K562 (cell line): ENCODE measurements around the gene TREM1. TPM values are rescaled to one million over a fixed set of nuclear protein-coding genes. Genes with fewer than 3 reads are reported as not detected.
A peak's percentile ranks its signal among the peaks of the same experiment; 100 is the strongest.

Experiments
- ARID2 ChIP-seq: fragments of 450-650 bp; IDR thresholded peaks from 2 replicates; pipeline ENCODE4 v1.6.1; 2017; ENCODE audit warnings: antibody characterized with exemption, mild to moderate bottlenecking
- ARID4B ChIP-seq: sonication (generic); formaldehyde crosslinking; IDR thresholded peaks from 2 replicates; pipeline ENCODE4 v1.8.0; 2022; ENCODE audit warnings: mild to moderate bottlenecking, missing genetic modification reagents
- GATAD2B ChIP-seq: fragments of 450-650 bp; IDR thresholded peaks from 2 replicates; pipeline ENCODE4 v1.6.1; 2017; ENCODE audit warnings: mild to moderate bottlenecking, borderline replicate concordance
- GMEB1 ChIP-seq: fragments of 250-450 bp; sonication (Bioruptor Pico); IDR thresholded peaks from 2 replicates; pipeline ENCODE4 v1.4.0; 2020; ENCODE audit warnings: mild to moderate bottlenecking
- ILF3 ChIP-seq: fragments of 450-650 bp; IDR thresholded peaks from 2 replicates; pipeline ENCODE4 v1.6.1; 2018; ENCODE audit warnings: antibody characterized with exemption, mild to moderate bottlenecking, moderate library complexity, borderline replicate concordance
- MEF2A ChIP-seq: IDR thresholded peaks from 2 replicates; pipeline ENCODE4 v1.6.1; 2011; ENCODE audit warnings: low read depth, mild to moderate bottlenecking, low read length, moderate library complexity; ENCODE audit not compliant: control insufficient read depth
- NFRKB ChIP-seq: fragments of 450-650 bp; IDR thresholded peaks from 2 replicates; pipeline ENCODE4 v1.6.1; 2016; ENCODE audit warnings: low read depth
- PCBP1 ChIP-seq: fragments of 200-400 bp; formaldehyde crosslinking; IDR thresholded peaks from 2 replicates; pipeline ENCODE4 v1.6.1; 2018; ENCODE audit warnings: mild to moderate bottlenecking, low read depth, low read length; ENCODE audit not compliant: poor library complexity, severe bottlenecking
- PHTF2 ChIP-seq: fragments of 250-450 bp; sonication (Bioruptor Pico); IDR thresholded peaks from 2 replicates; pipeline ENCODE4 v1.5.0; 2021; ENCODE audit warnings: mild to moderate bottlenecking
- RBM25 ChIP-seq: fragments of 200-400 bp; formaldehyde crosslinking; IDR thresholded peaks from 2 replicates; pipeline ENCODE4 v1.6.1; 2018; ENCODE audit warnings: low read length, low read depth, moderate library complexity; ENCODE audit not compliant: severe bottlenecking
- RHOXF2B ChIP-seq: fragments of 250-450 bp; sonication (Bioruptor Pico); conservative IDR thresholded peaks from 2 replicates; pipeline ENCODE4 v1.5.1; 2021
- SMAD2 ChIP-seq: fragments of 150-350 bp; IDR thresholded peaks from 2 replicates; pipeline ENCODE4 v1.6.1; 2014; ENCODE audit warnings: low read depth, mild to moderate bottlenecking, low read length
- SNIP1 ChIP-seq: fragments of 450-650 bp; IDR thresholded peaks from 2 replicates; pipeline ENCODE4 v1.7.1; 2017; ENCODE audit warnings: low read depth, mild to moderate bottlenecking
- SRSF1 ChIP-seq: fragments of 200-400 bp; formaldehyde crosslinking; IDR thresholded peaks from 2 replicates; pipeline ENCODE4 v1.6.1; 2017; ENCODE audit warnings: mild to moderate bottlenecking, low read depth, low read length, moderate library complexity
- ZFX ChIP-seq: sonication (generic); formaldehyde crosslinking; IDR thresholded peaks from 2 replicates; pipeline ENCODE4 v1.8.0; 2022; ENCODE audit warnings: mild to moderate bottlenecking, missing genetic modification reagents, moderate library complexity
- ZNF124 ChIP-seq: sonication (generic); formaldehyde crosslinking; IDR thresholded peaks from 2 replicates; pipeline ENCODE4 v1.8.1; 2022; ENCODE audit warnings: missing genetic modification reagents
- ZNF436 ChIP-seq: fragments of 250-450, 450-650 bp; sonication (Bioruptor Pico); formaldehyde crosslinking; IDR thresholded peaks from 2 replicates; pipeline ENCODE4 v1.7.0; 2020; ENCODE audit warnings: mild to moderate bottlenecking
- polyA plus RNA-seq, 8 experiments: library from polyadenylated mRNA; depleted of rRNA in 4 of 8; stranded (reverse) in 5 of 8; unstranded in 3 of 8; fragments of >200 nt; fragmentation: Nextera tagmentation in 2 of 8; fragmentation: Illumina TruSeq in 1 of 8; extraction: Ambion mirVana in 2 of 8; extraction: Trizol in 1 of 8; gene quantifications; 2 replicates each; pipeline versions ENCODE4 v1.2.1 to v1.2.3, GENCODE V29; 2011 to 2014; ENCODE audit warnings: inconsistent platforms in 1 of 8, missing spikeins in 1 of 8
- total RNA-seq, 7 experiments: library from RNA; depleted of rRNA in 6 of 7; stranded (reverse); fragments of >200 nt in 6 of 7; fragmentation: Illumina TruSeq in 2 of 7; extraction: Trizol in 2 of 7; gene quantifications; 2 replicates each; pipeline versions ENCODE4 v1.2.1 to v1.2.3, GENCODE V29; 2011 to 2021; ENCODE audit warnings: low replicate concordance in 1 of 7
- TF ChIP-seq, protein P1 (sequence below): fragments of 450-650 bp; IDR thresholded peaks from 2 replicates; pipeline ENCODE4 v1.6.1; 2018; ENCODE audit not compliant: partially characterized antibody
- TF ChIP-seq, protein P2 (sequence below): fragments of 250-450 bp; sonication (Bioruptor Pico); IDR thresholded peaks from 2 replicates; pipeline ENCODE4 v1.8.0; 2022; ENCODE audit warnings: moderate library complexity, mild to moderate bottlenecking, inconsistent platforms

TREM1 gene
- total and polyA plus RNA-seq, 9 of the 15 experiments (the other 6 are each of a cell fraction or from before 2014, with no cell fraction given): not detected

GRCh38 chr6:41278699-41279405 is 7.6 kb downstream of the TREM1 start (continued):
- no peak for TF ChIP-seq ARID2
- no peak for TF ChIP-seq GMEB1
- no peak for TF ChIP-seq ARID4B (CRISPR knock-in tag)
- TF ChIP-seq SMAD2: no peak
- TF ChIP-seq, protein P1, sequence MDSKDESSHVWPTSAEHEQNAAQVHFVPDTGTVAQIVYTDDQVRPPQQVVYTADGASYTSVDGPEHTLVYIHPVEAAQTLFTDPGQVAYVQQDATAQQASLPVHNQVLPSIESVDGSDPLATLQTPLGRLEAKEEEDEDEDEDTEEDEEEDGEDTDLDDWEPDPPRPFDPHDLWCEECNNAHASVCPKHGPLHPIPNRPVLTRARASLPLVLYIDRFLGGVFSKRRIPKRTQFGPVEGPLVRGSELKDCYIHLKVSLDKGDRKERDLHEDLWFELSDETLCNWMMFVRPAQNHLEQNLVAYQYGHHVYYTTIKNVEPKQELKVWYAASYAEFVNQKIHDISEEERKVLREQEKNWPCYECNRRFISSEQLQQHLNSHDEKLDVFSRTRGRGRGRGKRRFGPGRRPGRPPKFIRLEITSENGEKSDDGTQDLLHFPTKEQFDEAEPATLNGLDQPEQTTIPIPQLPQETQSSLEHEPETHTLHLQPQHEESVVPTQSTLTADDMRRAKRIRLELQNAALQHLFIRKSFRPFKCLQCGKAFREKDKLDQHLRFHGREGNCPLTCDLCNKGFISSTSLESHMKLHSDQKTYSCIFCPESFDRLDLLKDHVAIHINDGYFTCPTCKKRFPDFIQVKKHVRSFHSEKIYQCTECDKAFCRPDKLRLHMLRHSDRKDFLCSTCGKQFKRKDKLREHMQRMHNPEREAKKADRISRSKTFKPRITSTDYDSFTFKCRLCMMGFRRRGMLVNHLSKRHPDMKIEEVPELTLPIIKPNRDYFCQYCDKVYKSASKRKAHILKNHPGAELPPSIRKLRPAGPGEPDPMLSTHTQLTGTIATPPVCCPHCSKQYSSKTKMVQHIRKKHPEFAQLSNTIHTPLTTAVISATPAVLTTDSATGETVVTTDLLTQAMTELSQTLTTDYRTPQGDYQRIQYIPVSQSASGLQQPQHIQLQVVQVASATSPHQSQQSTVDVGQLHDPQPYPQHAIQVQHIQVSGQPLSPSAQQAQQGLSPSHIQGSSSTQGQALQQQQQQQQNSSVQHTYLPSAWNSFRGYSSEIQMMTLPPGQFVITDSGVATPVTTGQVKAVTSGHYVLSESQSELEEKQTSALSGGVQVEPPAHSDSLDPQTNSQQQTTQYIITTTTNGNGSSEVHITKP: peak; percentile 38
- TF ChIP-seq NFRKB: no peak
- no peak for TF ChIP-seq ZNF436 (CRISPR knock-in tag)
- no peak for TF ChIP-seq ZNF124
- TF ChIP-seq SNIP1: no peak
- TF ChIP-seq, protein P2, sequence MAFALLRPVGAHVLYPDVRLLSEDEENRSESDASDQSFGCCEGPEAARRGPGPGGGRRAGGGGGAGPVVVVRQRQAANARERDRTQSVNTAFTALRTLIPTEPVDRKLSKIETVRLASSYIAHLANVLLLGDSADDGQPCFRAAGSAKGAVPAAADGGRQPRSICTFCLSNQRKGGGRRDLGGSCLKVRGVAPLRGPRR (CRISPR knock-in tag): no peak
- no peak for TF ChIP-seq RHOXF2B (CRISPR knock-in tag)
- no peak for TF ChIP-seq PCBP1
- no peak for TF ChIP-seq PHTF2 (CRISPR knock-in tag)
- TF ChIP-seq ZFX: no peak
- TF ChIP-seq SRSF1: no peak
- TF ChIP-seq RBM25: no peak
- TF ChIP-seq GATAD2B: peak; percentile 54; the same call in 1 of the 2 replicates
- no peak for TF ChIP-seq ILF3
- no peak for TF ChIP-seq MEF2A
